BLaER1 treated with 17β-estradiol and CSF1 and Interleukin-3, amounts not matched to agents 10 nM and 100 nM (cell line): ENCODE data around the gene ALK.

Source experiments
- H3K27ac ChIP-seq, 11 experiments: shearing (Covaris generic); formaldehyde crosslinking; 2 replicates each; pipeline ENCODE4 v1.8.1; 2022
- H3K27me3 ChIP-seq, 11 experiments: shearing (Covaris generic); formaldehyde crosslinking; 2 replicates each; pipeline ENCODE4 v1.8.1; 2022
- H3K36me3 ChIP-seq, 11 experiments: shearing (Covaris generic); formaldehyde crosslinking; 2 replicates each; pipeline ENCODE4 v1.8.1; 2022
- H3K4me1 ChIP-seq, 10 experiments: shearing (Covaris generic); formaldehyde crosslinking; 2 replicates each; pipeline ENCODE4 v1.8.1; 2022
- H3K4me2 ChIP-seq, 11 experiments: shearing (Covaris generic); formaldehyde crosslinking; 2 replicates each; pipeline ENCODE4 v1.8.1; 2022
- H3K4me3 ChIP-seq, 10 experiments: shearing (Covaris generic); formaldehyde crosslinking; 2 replicates each; pipeline ENCODE4 v1.8.1; 2022
- H3K9ac ChIP-seq, 11 experiments: shearing (Covaris generic); formaldehyde crosslinking; 2 replicates each; pipeline ENCODE4 v1.8.1; 2022
- H3K9me3 ChIP-seq, 11 experiments: shearing (Covaris generic); formaldehyde crosslinking; replicated peaks in 1 of 11; 2 replicates each; pipeline ENCODE4 v1.8.1; 2022
- H4K20me1 ChIP-seq, 11 experiments: shearing (Covaris generic); formaldehyde crosslinking; 2 replicates each; pipeline ENCODE4 v1.8.1; 2022
- Cebpa-rat ChIP-seq, 11 experiments: shearing (Covaris generic); IDR thresholded peaks; 2 replicates each; pipeline ENCODE4 v1.8.1; 2022

ALK gene

GRCh38 chr2:29528371-29528770 lies 393.0 kb downstream of the ALK start:
- H3K9me3 ChIP-seq: no peaks in the 10 kb centered on the region
- H3K27me3 ChIP-seq: no peaks in the 10 kb centered on the region
- no peak overlapping the region for H3K9ac ChIP-seq
- peaks cover 11 to 21% (median 15%) of the 10 kb centered on the region in 10 experiments; a peak in 17 of 20 replicates for H3K4me1 ChIP-seq
- peak overlapping the region in 10 of 11 experiments; percentile 19 to 56 (median 38); a peak in 15 of 22 replicates for H3K4me2 ChIP-seq
- H4K20me1 ChIP-seq: no peaks in the 10 kb centered on the region
- H3K4me3 ChIP-seq: no peak overlapping the region
- no peaks in the 10 kb centered on the region for H3K36me3 ChIP-seq
- TF ChIP-seq Cebpa-rat (IDR thresholded peaks at IDR 0.05): no peak
- no peak overlapping the region for H3K27ac ChIP-seq

GRCh38 chr2:29527947-29528346 lies 393.4 kb downstream of the ALK start:
- no peak overlapping the region for H3K4me3 ChIP-seq
- no peak overlapping the region for H3K9ac ChIP-seq
- peak overlapping the region; percentile 3 to 56 (median 38); a peak in 10 of 22 replicates for H3K4me2 ChIP-seq
- H3K4me1 ChIP-seq: peaks cover 11 to 23% (median 15%) of the 10 kb centered on the region in 10 experiments; a peak in 17 of 20 replicates
- H3K27me3 ChIP-seq: no peaks in the 10 kb centered on the region
- H4K20me1 ChIP-seq: no peaks in the 10 kb centered on the region
- no peak for TF ChIP-seq Cebpa-rat (IDR thresholded peaks at IDR 0.05)
- H3K36me3 ChIP-seq: no peaks in the 10 kb centered on the region
- no peaks in the 10 kb centered on the region for H3K9me3 ChIP-seq
- no peak overlapping the region for H3K27ac ChIP-seq

- Histone ChIP-seq H3K27me3 (no peaks in the 10 kb centered on the region), H3K4me3 (no peak overlapping the region), H3K4me2 (peak overlapping the region in 3 of 11 experiments; percentile 3 to 51 (median 19); a peak in 1 of 22 replicates), H3K36me3 (no peaks in the 10 kb centered on the region), H3K9ac (no peak overlapping the region), H3K9me3 (no peaks in the 10 kb centered on the region), H3K27ac (no peak overlapping the region), H3K4me1 (peaks cover 11 to 34% (median 17%) of the 10 kb centered on the region in 10 experiments; a peak in 17 of 20 replicates), H4K20me1 (no peaks in the 10 kb centered on the region)
- TF ChIP-seq Cebpa-rat (IDR thresholded peaks at IDR 0.05): no peak
Observed at GRCh38 chr2:29526587-29527586, 394.5 kb downstream of the ALK start.

- no peaks in the 10 kb centered on the region for H4K20me1 ChIP-seq
- H3K9ac ChIP-seq: no peak overlapping the region
- H3K4me2 ChIP-seq: no peak overlapping the region
- no peaks in the 10 kb centered on the region for H3K27me3 ChIP-seq
- no peak overlapping the region for H3K4me3 ChIP-seq
- no peak for TF ChIP-seq Cebpa-rat (IDR thresholded peaks at IDR 0.05)
- H3K4me1 ChIP-seq: peaks cover 11 to 34% (median 17%) of the 10 kb centered on the region in 10 experiments; a peak in 17 of 20 replicates
- H3K36me3 ChIP-seq: no peaks in the 10 kb centered on the region
- H3K27ac ChIP-seq: no peak overlapping the region
- no peaks in the 10 kb centered on the region for H3K9me3 ChIP-seq
Observed at GRCh38 chr2:29525921-29526320, 395.5 kb downstream of the ALK start.

- H3K4me1 ChIP-seq: peaks cover 11 to 42% (median 20%) of the 10 kb centered on the region in 10 experiments; a peak in 17 of 20 replicates
- no peak overlapping the region for H3K4me3 ChIP-seq
Observed at GRCh38 chr2:29524652-29525051, 396.7 kb downstream of the ALK start.

GRCh38 chr2:29522951-29523669 lies 398.3 kb downstream of the ALK start:
- TF ChIP-seq Cebpa-rat (IDR thresholded peaks at IDR 0.05): no peak
- Histone ChIP-seq H3K4me1 (peaks cover 0 to 39% (median 17%) of the 10 kb centered on the region in 10 experiments; a peak in 13 of 20 replicates), H3K4me2 (peak overlapping the region in 4 of 11 experiments; percentile 1 to 40 (median 2); a peak in 4 of 22 replicates), H3K27ac (no peak overlapping the region), H3K36me3 (no peaks in the 10 kb centered on the region), H3K4me3 (no peak overlapping the region), H4K20me1 (no peaks in the 10 kb centered on the region), H3K9me3 (no peaks in the 10 kb centered on the region), H3K27me3 (no peaks in the 10 kb centered on the region), H3K9ac (no peak overlapping the region)

More at GRCh38 chr2:29524652-29525051, 396.7 kb downstream of the ALK start:
- Histone ChIP-seq H3K27me3 (no peaks in the 10 kb centered on the region), H3K27ac (no peak overlapping the region), H3K36me3 (no peaks in the 10 kb centered on the region), H3K9me3 (no peaks in the 10 kb centered on the region), H4K20me1 (no peaks in the 10 kb centered on the region), H3K4me2 (no peak overlapping the region), H3K9ac (no peak overlapping the region)
- TF ChIP-seq Cebpa-rat (IDR thresholded peaks at IDR 0.05): no peak

GRCh38 chr2:29520001-29520400 lies 401.4 kb downstream of the ALK start:
- H3K9ac ChIP-seq: no peak overlapping the region
- H3K4me2 ChIP-seq: peak overlapping the region in 4 of 11 experiments; percentile 43 to 57 (median 47); a peak in 6 of 22 replicates
- H3K27ac ChIP-seq: peak overlapping the region in 1 of 11 experiments; percentile 33; a peak in 1 of 22 replicates
- H4K20me1 ChIP-seq: no peaks in the 10 kb centered on the region
- TF ChIP-seq Cebpa-rat (IDR thresholded peaks at IDR 0.05): no peak
- no peaks in the 10 kb centered on the region for H3K27me3 ChIP-seq
- H3K9me3 ChIP-seq: no peaks in the 10 kb centered on the region
- peaks cover 0 to 30% (median 14%) of the 10 kb centered on the region in 10 experiments; a peak in 8 of 20 replicates for H3K4me1 ChIP-seq
- H3K4me3 ChIP-seq: no peak overlapping the region
- H3K36me3 ChIP-seq: no peaks in the 10 kb centered on the region

- H3K4me2 ChIP-seq: peak overlapping the region in 7 of 11 experiments; percentile 4 to 57 (median 43); a peak in 8 of 22 replicates
- H4K20me1 ChIP-seq: no peaks in the 10 kb centered on the region
- H3K9me3 ChIP-seq: no peaks in the 10 kb centered on the region
- peak in 1 of 11 experiments; percentile 22; a peak in 1 of 22 replicates for TF ChIP-seq Cebpa-rat (IDR thresholded peaks at IDR 0.05)
- H3K36me3 ChIP-seq: no peaks in the 10 kb centered on the region
- peaks cover 0 to 30% (median 14%) of the 10 kb centered on the region in 10 experiments; a peak in 8 of 20 replicates for H3K4me1 ChIP-seq
- no peak overlapping the region for H3K4me3 ChIP-seq
- peak overlapping the region in 5 of 11 experiments; percentile 13 to 33 (median 20); a peak in 2 of 22 replicates for H3K27ac ChIP-seq
- no peaks in the 10 kb centered on the region for H3K27me3 ChIP-seq
- H3K9ac ChIP-seq: no peak overlapping the region
Observed at GRCh38 chr2:29519338-29519925, 402.0 kb downstream of the ALK start.
